Retina (tissue), 1 donor: ENCODE results near the gene CNPY4.
A peak's percentile ranks its signal among the peaks of the same experiment; 100 is the strongest.
"Not testable (repeated sequence)": the region's sequence is repeated elsewhere in the genome, so short reads cannot be mapped to it uniquely, and the experiment has no call there.

ENCODE experiments used
- DNase-seq: peaks from one replicate; pipeline ENCODE4 v3.0.0-alpha.2; 2016

CNPY4 gene

DNA sequence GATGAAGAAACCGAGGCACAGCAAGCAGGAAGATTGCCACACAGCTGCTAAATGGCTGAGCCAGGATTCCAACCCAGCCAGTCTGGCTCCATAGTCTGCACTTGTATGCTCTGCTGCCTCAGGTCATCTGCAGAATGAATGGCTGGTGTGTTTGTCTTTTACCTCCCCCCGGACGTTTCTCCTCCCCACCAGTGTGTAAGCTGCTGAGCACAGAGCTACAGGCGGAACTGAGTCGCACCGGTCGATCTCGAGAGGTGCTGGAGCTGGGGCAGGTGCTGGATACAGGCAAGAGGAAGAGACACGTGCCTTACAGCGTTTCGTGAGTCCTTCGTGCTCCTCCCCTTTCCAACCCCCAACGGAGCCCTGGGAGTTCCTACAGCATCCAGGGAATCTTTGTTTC, 2.6 kb downstream of the CNPY4 start:
- no peak for DNase-seq

DNA sequence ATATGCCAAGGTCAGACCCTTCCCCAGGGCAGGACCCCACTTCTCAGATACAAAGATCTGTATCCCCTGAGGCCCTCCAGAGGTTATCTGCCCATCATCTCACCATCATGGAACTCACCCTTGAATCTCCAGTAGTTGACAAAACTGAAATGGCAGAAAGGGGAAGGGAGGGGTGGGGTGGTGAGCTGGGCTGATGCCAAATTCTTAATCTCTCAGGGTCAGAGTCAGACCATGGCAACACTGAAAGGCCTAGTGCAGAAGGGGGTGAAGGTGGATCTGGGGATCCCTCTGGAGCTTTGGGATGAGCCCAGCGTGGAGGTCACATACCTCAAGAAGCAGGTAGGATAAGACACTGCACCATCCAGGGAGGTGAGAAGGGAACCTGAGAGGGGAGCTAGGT, 3.1 kb downstream of the CNPY4 start:
- DNase-seq = no peak

DNA sequence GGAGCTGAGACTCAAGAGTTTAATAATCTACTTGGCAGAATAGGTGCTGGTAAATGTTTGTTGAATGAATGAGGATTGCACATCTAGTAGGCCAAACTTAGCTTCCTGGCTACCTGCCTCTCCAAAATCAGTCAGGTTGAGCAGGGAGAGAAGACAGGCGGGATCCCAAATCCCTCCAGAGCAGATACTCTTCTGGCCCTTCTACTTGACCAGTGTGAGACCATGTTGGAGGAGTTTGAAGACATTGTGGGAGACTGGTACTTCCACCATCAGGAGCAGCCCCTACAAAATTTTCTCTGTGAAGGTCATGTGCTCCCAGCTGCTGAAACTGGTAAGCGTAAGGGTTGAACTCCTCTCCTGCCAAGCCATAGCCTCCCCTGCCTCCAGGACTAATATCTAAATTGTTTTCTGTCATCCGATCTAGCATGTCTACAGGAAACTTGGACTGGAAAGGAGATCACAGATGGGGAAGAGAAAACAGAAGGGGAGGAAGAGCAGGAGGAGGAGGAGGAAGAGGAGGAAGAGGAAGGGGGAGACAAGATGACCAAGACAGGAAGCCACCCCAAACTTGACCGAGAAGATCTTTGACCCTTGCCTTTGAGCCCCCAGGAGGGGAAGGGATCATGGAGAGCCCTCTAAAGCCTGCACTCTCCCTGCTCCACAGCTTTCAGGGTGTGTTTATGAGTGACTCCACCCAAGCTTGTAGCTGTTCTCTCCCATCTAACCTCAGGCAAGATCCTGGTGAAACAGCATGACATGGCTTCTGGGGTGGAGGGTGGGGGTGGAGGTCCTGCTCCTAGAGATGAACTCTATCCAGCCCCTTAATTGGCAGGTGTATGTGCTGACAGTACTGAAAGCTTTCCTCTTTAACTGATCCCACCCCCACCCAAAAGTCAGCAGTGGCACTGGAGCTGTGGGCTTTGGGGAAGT, 5.1 kb downstream of the CNPY4 start:
- no peak for DNase-seq

DNA sequence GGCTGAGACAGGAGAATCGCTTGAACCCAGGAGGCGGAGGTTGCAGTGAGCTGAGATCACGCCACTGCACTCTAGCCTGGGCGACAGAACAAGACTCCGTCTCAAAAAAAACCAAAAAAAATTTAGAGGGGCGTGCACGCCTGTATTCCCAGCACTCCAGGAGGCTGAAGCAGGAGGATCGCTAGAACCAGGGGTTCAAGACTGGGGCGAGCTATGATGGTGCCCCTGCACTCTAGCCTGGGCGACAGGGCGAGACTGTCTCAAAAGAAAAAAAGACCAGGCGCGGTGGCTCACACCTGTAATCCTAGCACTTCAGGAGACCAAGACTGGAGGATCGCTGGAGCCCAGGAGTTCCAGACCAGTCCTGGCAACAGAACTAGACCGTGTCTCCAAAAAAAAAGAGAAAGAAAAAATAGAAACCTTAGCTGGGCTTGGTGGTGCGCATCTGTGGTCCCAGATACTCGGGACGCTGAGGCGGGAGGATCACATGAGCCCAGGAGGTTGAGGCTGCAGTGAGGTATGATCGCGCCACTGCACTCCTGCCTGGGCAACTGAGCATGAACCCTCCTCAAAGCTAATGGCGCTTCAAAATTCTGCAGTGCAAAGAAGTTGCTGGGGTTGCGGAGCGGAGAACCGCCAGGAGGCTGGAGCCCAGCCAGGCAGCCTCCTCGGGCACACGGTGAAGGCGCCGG, 7.0 kb downstream of the CNPY4 start:
- DNase-seq = no peak

DNA sequence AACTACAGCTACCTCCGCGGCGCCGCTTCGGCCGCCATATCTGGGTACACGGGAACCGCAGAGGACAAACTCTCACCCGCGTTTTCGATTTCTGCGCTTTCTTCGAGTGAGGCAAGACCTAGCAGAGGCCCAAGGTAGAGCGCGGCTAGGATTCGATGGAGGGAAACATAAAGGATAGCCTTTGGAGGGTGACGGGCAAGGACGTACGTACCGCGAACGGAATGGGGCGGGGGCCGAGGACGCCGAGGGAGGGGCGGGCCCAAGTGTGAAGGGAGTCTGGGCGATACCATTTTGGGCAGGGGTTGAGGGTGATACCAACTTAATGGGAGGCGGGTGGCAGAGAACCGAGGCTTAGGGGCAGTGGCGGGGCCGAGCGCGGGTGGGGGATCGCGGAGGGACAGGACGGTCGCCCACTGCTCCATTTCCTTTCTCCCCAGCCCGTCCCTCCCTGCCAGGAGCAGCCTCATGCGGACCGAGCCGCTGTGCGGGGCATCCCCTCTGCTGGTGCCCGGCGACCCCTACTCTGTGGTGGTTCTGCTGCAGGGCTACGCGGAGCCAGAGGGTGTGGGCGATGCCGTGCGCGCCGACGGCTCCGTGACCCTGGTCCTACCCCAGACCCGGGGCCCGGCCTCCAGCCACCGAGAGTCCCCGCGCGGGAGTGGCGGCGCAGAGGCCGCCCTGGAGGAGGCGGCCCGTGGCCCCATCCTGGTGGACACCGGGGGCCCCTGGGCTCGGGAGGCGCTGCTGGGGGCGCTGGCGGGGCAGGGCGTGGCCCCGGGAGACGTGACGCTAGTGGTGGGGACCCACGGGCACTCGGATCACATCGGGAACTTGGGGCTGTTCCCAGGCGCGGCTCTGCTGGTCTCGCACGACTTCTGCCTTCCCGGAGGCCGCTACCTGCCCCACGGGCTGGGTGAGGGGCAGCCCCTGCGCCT, 7.8 kb downstream of the CNPY4 start, which contains the start of gene MBLAC1:
Gene MBLAC1, plus strand, starts transcription at position 37 of the 935 bp plus-strand sequence. Its CDS starts 429 bp downstream, at position 466.
- DNase-seq = peak; percentile 97

DNA sequence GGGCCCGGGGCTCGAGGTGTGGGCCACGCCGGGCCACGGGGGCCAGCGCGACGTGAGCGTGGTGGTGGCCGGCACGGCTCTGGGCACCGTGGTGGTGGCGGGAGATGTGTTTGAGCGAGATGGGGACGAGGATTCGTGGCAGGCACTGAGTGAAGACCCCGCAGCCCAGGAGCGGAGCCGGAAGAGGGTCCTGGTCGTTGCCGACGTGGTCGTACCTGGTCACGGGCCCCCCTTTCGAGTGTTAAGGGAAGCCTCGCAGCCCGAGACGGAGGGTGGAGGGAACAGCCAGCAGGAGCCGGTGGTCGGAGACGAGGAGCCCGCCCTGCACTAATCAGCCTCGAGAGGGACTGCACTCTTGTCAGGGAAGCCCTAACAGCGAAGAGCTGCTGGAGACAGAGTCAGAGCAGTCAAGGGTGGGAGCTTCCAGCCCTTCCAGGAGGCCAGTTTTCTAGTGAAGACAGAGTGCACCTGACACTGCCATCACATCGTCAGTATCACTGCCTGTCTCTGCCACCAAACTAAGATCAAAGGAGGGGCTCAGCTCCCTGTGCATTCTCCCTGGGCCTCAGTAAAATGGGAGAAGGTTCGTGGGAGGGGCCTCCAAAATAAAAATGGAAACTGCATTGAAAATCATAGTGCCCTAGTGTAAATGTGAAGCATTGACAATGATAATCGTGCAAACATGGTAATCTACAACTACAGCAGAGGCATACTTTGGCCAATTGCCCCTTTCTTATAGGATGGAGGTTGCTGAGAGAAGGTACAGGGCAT, 8.6 kb downstream of the CNPY4 start:
- DNase-seq = peak; percentile 71

DNA sequence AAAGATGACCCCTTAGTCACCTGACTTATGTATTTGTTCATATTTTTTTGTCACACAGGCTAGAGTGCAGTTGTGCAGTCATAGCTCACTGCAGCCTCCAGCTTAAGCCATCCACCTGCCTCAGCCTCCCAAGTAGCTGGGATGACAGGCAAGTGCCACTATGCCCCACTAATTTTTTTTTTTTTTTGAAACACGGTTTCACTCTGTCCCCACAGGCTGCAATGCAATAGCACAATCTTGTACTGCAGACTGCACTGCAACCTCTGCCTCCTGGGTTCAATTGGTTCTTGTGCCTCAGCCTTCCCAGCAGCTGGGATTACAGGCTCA, 9.2 kb downstream of the CNPY4 start:
- no peak for DNase-seq

DNA sequence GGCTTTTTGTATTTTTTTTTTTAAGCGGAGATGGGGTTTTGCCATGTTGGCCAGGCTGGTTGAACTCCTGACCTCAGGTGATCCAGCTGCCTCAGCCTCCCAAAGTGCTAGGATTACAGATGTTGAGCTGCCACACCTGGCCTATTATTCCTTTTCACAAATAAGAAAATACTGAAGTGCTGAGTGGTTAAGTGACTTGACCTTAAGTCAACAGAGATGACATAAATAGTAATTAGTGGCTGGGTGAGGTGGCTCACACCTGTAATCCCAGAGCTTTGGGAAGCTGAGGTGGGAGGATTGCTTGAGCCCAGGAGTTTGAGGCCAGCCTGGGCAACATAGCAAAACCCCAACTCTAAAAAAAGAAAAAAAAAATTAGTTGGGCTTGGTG, 10.8 kb downstream of the CNPY4 start:
- DNase-seq = not testable (repeated sequence)

DNA sequence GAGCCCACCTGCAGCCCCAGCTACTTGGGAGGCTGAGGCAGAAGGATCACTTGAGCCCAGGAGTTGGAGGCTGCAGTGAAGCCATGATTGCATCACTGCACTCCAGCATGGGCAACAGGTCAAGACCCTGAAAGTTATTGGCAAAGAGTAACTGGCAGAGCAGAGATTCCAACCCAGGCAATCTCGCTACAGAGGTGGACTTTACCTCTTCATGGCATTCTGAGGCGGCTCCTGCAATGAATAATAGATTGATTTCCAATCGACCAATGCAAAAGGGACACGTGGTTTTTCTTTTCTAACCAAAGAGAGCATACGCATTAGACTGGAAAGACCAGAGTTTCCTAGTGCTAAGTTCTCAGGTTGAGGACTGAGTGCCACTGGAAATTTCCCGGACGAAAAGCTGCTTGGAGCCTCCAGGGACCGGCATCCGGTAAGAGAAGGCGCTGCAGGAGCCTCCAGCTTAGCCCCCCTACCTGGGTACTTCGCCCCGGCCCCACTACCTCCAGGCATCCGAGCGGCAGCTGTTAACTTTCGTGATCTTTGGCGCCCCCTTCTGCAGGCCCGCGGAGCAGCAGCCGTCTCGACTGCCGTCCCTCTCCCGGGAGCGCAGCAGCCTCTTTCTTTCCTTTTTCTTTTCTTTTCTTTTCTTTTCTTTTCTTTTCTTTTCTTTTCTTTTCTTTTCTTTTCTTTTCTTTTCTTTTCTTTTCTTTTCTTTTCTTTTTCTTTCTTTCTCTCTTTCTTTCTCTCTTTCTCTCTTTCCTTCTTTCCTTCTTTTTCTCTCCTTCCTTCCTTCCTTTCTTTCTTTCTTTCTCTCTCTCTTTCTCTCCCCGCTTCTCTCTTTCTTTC, 11.4 kb downstream of the CNPY4 start:
- peak; percentile 90 for DNase-seq

DNA sequence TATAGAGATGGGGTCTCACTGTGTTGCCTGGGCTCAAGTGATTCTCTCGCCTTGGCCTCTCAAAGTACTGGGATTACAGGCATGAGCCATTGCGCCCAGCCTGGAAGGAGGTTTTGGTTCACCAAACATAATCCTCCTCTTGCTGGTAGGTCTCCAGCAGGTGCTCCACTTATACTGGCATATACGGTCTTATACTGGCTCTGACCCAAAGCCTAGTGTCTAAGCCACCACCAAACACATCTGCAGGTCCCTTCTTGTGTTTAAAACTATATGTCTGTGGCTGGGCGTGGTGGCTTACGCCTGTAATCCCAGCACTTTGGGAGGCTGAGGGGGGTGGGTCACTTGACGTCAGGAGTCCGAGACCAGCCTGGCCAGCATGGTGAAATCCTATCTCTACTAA, 12.7 kb downstream of the CNPY4 start:
- DNase-seq = no peak

DNA sequence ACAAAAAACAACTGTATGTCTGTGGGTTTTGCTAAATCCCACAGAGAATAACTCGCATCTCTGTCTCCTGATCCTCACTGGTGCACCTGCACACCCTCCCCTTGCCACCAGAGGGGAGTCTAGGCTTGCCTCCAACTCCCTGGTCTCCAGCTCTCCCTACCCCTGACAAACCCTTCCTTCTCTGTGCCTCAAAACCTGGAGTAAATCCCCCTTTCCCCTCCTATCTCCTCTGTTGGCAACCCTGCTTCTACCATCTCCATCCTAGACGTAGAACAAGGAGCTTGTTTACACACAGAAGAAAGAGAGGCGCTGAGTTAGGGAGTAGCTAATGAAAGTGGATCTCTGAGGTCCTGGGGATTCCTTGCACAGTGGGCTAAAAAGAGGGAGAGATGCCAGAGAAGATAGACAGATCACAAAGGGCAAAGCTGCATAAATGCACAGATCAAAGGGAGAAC, 13.3 kb downstream of the CNPY4 start:
- peak; percentile 69 for DNase-seq

DNA sequence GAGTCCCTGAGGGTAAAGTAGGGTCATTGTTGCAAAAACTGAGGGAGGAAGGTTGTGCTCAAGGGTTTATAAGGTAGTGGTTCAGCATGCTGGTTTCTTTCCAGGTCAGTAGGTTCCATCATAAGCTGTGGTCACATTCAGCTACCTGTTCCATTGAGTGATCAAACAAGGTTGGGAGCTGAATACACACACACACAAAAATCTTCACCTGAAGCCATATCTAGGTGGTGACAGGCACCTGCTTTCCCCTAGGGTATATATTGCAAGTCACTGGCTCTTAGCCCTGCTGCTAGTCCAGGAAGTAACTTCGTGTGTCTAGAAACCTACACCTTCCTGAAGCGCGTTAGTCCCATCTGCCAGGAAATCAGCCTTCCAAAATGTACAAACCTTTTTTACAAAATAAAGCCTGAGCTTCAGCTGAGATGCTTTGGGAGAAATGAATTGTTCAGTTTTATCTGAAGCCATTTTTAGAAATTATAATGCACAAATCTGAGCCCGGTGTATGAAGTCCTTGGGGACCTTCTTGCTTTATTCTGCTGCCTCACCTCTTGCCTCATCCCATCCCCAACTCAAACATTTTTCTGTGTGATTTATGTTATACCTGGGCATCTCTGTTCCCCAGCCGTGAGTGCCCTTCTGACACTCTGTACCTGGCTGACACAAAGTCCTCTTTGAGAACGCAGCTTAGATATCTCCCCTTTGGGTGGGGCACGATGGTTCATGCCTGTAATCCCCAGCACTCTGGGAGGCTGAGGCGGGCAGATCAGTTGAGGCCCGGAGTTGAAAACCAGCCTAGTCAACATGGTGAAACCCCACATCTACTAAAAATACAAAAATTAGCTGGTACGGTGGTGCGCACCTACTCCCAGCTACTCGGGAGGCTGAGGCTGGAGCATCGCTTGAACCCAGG, 18.7 kb downstream of the CNPY4 start:
- DNase-seq = no peak

DNA sequence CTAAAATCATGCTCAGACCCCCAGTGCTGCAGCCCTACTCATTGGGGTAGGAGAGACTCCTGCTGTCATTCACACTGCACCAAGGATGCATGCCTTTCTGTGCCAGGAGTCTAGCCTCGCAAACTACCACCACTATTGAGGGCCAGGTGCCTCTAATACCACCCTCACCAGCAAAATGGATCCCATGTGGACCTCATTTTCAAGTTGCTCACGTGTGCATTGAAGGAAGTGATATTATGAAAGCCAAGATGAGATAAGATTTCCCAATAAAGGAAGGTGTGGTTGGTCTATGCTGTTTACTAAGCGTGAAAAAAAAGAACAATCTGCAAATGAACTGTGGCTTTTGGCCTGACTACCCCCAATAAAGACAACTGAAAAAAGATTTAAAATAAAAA, 22.1 kb downstream of the CNPY4 start:
- DNase-seq = no peak

DNA sequence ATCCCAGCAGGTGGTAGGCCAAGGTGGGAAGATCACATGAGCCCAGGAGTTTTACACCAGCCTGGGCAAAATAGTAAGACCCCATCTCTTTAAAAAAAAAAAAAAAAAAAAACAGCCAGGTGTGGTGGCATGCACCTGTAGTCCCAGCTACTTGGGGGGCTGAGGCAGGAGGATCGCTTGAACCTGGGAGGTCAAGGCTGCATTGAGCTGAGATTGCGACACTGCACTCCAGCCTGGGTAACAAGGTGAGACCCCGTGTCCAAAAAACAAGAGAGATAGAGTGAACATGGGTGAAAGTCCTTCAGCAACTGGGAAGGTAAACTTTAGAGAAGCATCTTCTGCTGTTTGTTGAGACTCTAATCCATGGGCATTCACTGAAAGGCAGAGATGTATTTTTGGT, 23.0 kb downstream of the CNPY4 start:
- DNase-seq = no peak

DNA sequence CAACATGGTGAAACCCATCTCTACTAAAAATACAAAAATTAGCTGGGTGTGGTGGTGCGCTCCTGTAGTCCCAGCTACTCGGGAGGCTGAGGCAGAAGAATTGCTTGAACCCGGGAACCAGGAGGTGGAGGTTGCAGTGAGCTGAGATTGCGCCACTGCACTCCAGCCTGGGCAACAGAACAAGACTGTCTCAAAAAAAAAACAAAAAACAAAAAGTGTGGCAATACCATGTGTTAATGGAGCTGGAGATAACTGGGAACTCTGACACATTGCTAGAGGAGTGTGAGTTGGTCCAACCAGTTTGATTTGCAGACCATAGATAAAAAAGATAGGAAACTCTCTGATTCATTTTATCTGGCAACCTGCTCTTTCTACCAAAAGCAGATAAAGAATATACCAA, 26.9 kb downstream of the CNPY4 start:
- not testable (repeated sequence) for DNase-seq

DNA sequence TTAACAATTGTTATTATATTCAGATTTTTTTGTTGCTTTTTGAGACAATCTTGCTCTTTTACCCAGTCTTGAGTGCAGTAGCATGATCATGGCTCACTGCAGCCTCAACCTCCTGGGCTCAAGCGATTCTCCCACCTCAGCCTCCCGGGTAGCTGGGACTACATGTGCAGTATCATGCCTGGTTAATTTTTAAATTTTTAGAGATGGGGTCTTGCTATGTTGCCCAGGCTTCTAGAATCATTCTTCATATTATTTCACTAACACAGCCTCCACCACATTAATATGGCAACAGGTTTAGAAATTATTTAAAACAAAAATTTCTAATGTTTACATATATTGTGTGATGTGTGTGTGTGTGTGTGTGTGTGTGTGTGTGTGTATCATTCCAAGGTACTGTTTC, 27.8 kb downstream of the CNPY4 start:
- no peak for DNase-seq

DNA sequence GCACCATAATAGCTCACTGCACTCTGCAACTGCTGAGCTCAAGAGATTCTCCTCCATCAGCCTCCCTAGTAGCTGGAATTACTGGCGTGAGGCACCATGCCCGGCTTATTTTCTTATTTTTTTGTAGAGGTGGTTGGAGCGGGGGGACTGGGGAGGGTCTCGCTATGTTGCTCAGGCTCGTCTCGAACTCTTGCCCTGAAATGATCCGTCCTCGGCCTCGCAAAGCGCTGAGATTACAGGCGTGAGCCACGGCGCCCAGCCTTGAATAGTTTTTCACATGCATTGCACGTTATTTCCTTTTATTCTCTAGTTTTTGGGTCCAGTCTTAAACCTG, 28.8 kb downstream of the CNPY4 start:
- DNase-seq = no peak

DNA sequence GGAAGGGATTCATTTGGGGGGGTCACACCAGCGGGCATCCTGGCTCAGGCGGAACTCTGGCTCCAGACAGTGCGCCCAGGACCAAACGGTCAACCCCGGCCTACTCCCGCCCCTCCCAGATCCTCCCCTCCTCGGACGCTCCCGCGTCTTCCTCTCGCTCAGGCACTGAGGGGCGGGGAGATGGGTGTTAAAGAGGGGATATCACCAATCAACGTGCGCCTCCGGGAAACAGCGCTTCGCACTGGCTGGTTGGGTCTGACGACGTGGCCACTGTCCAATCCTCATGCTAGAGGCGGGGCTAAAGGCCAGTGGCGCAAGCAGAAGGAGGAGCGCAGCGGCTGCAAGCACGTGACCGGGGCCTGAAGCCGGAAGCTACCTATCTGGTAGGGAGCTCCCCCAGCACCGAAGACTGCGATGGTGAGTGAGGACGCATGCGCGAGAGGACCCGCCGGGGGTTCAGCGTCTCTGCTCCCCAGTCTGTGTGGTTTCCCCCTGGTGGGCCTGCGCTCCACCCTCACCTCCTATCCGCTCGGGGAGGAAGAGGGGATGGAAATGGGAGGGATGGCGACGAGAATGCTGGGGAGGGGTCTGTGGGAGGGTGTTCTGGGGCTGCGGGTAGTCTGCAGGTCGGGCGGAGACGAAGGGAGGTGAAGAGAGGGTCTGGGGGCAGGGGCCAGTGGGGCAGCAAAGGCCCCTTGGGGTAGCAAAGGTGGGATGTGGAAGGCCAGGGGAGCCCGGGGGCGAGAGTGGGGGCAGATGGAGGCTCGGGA, 29.3 kb downstream of the CNPY4 start, which contains the start of gene LAMTOR4:
Gene LAMTOR4, plus strand, starts transcription at position 360 of the 770 bp plus-strand sequence. Its CDS starts 55 bp downstream, at position 415.
- peak; percentile 94 for DNase-seq

DNA sequence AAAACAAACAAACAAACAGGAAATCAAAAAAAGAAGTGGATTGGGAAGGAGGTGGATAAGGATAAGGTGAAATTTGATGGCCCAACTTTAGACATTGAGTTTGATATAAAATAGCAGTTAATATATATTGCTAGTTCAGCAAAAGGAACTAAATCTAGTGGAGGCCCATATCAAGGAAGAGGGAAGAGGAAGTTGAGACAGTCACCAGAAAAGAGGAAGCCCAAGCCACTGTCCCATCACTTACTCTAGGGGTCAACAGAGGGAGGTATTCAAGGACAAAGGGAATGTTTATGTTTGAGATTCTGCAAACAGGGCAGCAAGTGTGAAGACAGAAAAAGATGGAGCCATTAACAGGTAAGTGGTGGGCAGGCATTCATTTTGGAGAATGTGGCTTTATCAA, 33.0 kb downstream of the CNPY4 start:
- DNase-seq = no peak
